Uterus (tissue), 2 donors: ENCODE results near the gene AUTS2.

ENCODE experiments used
- CTCF ChIP-seq, 4 experiments: fragments of 200-600 bp in 2 of 4; fragments of 450-650 bp in 2 of 4; sonication (generic) in 2 of 4; IDR thresholded peaks; one replicate each; pipeline ENCODE4 v1.5.1; 2016 to 2019; ENCODE audit warnings: antibody characterized with exemption in 4 of 4, mild to moderate bottlenecking in 2 of 4, moderate library complexity in 1 of 4
- POLR2A ChIP-seq, 2 donors: fragments of 450-650 bp; IDR thresholded peaks; one replicate each; pipeline ENCODE4 v1.6.1; 2016; ENCODE audit warnings: antibody characterized with exemption in 2 of 2, mild to moderate bottlenecking in 1 of 2, moderate library complexity in 1 of 2

GRCh38 chr7:70392877-70393435, 794.7 kb downstream of the AUTS2 start:
- TF ChIP-seq CTCF (IDR thresholded peaks at IDR 0.05) (no peak), POLR2A (IDR thresholded peaks at IDR 0.05) (no peak)
